ES-I3 (cell line): Measurements from ENCODE around the gene ATN1.

Experiments used
- H3K36me3 ChIP-seq: 2 replicates; pipeline ENCODE4 v1.6.1; 2013; ENCODE audit warnings: mild to moderate bottlenecking, low read length, control low read depth, moderate library complexity; ENCODE audit not compliant: insufficient read depth
- H3K4me1 ChIP-seq: 2 replicates; pipeline ENCODE4 v1.6.1; 2013; ENCODE audit warnings: mild to moderate bottlenecking, control low read depth, low read length; ENCODE audit not compliant: insufficient read depth
- H3K9ac ChIP-seq: 2 replicates; pipeline ENCODE4 v1.6.1; 2013; ENCODE audit warnings: low read depth, mild to moderate bottlenecking, low read length, moderate library complexity
- H3K9me3 ChIP-seq: 2 replicates; pipeline ENCODE4 v1.6.1; 2013; ENCODE audit warnings: mild to moderate bottlenecking, low read length, moderate library complexity; ENCODE audit not compliant: control insufficient read depth, insufficient read depth

Gene ATN1

GRCh38 chr12:6987956-6988553, 60.3 kb downstream of the ATN1 start:
- H3K36me3 ChIP-seq: no peaks in the 10 kb centered on the region; the same call in none of the 2 replicates

More at GRCh38 chr12:6987956-6988553, 60.3 kb downstream of the ATN1 start:
- Histone ChIP-seq H3K9me3 (no peaks in the 10 kb centered on the region), H3K4me1 (no peaks in the 10 kb centered on the region), H3K9ac (no peak overlapping the region)
